Stimulated activated CD4-positive, alpha-beta T cell treated with anti-CD3 and anti-CD28 coated beads, Interleukin-4, amount 100 ng/mL, for 24 hours (primary cell): ENCODE measurements around the gene DAND5.
A peak's percentile ranks its signal among the peaks of the same experiment; 100 is the strongest.
"Not testable (repeated sequence)": the region's sequence is repeated elsewhere in the genome, so short reads cannot be mapped to it uniquely, and the experiment has no call there.

ENCODE experiments used
- DNase-seq: peaks from one replicate; pipeline ENCODE4 v3.0.0-alpha.2; 2020

Gene DAND5

DNA sequence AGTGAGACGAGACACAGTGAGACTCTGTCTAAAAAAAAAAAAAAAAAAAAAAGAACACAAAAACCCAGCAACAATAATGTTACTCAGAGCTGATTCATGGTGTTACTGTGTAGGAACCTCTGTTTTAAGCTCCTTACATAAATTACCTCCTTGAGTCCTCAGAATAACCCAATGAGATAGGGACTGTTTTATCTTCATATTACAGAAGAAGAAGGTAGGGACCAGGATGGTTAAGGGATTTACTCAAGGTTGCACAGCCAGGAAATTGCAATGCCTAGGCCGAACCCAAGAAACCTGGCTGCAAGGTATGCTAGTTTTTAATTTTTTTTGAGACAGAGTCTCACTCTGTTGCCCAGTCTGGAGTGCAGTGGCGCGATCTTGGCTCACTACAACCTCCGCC lies 1.5 kb upstream of the DAND5 start:
- no peak for DNase-seq

- no peak for DNase-seq
Measured at GRCh38 chr19:12970070-12970820, 869 bp downstream of the DAND5 start.

- DNase-seq = no peak
Measured at GRCh38 chr19:12973236-12973635, 3.9 kb downstream of the DAND5 start.

GRCh38 chr19:12974301-12975220 lies 5.2 kb downstream of the DAND5 start:
- no peak for DNase-seq

GRCh38 chr19:12975221-12975741 lies 5.9 kb downstream of the DAND5 start:
- no peak for DNase-seq

DNA sequence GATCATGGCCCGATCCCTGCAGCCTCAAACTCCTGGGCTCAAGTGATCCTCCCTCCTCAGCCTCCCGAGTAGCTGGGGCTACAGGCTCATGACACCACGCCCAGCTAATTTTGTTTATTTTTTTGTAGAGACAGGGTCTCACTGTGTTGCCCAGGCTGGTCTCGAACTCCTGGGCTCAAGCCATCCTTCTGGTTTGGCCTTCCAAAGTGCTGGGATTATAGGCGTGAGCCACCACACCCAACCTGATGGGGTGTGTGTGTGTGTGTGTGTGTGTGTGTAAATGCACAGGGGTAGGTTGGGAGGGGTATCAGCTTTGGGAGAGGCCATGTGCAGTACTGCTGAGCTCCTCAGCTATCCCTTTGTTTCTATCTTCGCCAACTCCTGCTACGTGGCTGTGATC lies 6.7 kb downstream of the DAND5 start:
- not testable (repeated sequence) for DNase-seq

GRCh38 chr19:12979974-12980373 lies 10.6 kb downstream of the DAND5 start:
- DNase-seq = no peak

DNA sequence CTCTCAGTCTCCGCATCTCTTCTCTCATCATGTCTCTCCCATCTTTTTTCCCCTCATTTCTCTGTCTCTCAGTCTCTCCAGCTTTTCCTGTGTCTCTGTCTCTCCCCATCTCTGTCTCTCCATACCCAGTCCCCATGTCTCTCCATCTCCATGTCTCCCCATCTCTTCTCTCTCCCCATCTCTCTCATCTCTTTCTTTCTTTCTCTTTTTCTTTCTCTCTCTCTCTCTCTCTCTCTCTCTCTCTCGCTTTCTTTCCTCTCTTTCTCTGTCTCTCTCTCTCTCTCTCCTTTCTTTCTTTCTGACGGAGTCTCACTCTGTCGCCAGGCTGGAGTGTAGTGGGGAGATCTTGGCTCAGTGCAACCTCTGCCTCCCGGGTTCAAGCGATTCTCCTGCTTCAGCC lies 13.3 kb downstream of the DAND5 start:
- DNase-seq = no peak

DNA sequence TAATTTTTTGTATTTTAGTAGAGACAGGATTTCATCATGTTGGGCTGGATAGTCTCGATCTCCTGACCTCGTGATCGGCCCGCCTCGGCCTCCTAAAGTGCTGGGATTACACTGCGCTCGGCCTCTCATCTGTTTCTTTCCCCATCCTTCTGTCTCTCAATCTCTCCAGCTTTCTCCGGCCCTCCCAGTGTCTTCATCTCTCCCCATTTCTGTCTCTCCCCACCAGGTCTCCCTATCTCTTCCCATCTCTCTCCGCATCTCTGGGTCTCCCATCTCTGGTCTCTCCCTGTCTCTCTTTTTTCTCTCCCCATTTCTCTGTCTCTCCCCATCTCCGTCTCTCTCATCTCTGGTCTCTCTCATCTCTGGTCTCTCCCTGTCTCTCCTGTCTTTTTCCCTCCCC lies 13.7 kb downstream of the DAND5 start:
- no peak for DNase-seq

DNA sequence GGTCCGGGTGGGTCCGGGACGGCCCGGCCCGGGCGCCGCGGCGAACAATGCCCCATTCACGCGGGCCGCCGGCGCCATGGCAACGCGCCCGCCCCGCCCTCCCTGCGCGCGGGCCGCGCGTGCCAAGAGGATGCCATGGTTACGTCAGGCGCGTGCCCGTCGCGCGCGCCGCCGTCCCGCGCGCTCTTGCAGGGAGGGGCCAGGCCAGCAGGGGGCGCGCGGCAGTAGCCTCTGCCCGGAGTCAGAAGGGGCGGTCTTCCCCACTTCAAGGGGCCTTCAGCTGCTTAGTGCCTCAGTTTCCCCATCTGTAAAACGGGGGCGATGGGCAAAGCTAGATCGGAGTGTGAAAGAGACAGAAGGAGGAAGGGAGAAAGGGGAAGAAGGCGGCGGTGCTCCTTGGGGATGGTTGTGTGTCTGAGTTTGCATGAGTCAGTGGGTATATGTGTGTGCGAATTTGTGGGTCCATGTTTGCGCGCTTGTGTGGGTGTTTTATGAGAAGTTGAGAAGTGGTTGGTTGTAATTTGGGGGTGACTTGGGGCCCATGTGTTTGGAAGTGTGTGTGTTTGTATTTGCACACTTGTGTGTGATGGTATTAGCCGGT lies 14.3 kb downstream of the DAND5 start:
- peak; percentile 81 for DNase-seq

DNA sequence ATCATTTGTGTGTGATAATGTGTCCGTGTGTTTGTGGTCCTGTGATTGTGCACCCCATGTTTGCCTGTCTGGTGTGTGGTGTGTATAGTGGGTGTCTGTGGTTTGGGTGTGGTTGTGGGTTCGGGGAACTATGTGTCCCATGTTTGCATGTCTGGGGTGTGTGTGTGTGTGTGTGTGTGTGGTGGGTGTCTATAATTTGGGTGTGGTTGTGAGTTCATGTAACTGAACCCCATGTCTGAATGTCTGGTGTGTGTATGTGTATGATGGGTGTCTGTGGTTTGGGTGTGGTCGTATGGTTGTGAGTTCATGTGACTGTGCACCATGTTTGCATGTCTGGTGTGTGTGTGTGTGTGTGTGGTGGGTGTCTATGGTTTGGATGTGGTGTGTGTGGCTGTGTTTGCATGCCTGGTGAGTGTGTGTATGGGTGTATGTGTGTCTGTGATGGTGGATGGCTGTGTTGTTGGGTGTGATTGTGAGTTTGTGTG lies 14.8 kb downstream of the DAND5 start:
- DNase-seq = no peak

GRCh38 chr19:12984683-12985048 lies 15.3 kb downstream of the DAND5 start:
- no peak for DNase-seq

DNA sequence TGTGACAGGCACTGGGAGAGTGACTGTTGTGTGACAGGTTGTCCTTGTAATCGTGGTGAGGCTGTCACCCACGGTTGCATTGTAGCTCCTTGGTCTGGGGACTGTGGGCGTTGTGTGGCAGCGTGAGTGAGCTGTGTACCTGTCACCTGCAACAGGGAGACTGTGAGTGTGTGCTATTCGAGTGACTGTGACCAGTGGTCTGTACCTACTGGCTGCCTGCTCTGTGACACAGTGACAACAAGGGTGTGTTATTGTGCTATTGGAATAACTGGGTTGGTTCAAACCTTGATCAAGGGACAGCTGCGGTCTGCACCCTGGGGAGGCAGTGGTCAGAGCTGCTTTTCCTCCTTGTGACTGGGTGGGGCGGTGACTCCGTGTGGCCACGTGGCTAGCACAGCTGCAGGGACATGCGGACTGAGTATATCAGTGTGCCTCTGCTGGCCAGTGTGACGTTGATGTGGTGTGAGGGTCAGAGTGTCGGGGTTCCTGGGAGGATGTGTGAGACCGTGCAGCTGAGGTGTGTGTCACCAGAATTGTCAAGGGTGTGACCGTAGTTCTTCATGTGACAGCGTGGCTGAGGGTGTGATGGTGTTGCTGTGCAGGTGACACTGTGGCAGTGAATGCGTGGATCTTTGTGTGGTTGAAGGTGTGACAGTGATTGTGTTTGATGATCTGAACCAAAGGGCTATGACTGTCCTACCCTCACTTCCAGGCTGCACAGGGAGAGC lies 15.8 kb downstream of the DAND5 start:
- no peak for DNase-seq

- DNase-seq = no peak
Measured at GRCh38 chr19:12986726-12987125, 17.4 kb downstream of the DAND5 start.

DNA sequence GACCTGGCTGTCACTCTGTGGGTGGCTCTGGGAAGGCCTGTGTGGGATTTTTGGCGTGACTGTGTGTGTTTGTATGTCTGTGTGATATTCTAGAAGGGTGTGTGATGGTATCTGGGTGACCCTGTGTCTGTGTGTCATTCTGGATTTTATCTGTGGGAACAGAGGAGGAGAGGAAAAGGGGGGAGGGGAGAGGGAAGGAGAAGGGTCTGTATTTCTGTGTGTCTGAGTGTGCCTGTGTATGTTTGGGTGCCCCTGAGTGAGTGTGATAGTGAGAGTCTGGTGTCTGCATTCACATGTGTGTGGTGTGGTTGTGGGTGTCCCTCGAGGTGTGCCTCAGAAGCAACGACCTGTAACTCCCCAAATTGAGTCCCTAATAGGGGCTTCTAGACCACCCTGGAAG lies 17.8 kb downstream of the DAND5 start:
- no peak for DNase-seq

DNA sequence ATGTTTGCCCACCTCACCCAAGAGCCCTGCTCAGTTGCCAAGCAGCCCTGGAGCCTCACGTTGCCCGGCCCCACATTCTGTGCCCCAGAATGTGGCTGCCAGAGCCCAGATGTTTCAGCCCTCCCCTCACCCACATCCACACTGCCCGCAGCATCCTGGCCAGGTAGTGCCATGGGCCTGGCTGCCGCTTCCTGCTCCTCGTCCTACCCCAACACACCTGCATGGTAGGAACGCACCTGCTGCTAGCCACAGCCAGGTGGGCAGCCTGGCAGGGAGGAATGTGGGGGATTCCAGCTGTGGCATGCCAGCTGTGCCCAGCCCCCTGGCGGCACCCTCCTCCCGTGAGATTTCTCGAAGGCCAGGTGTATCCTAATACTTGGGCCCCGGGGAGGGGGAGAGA lies 18.4 kb downstream of the DAND5 start:
- no peak for DNase-seq

DNA sequence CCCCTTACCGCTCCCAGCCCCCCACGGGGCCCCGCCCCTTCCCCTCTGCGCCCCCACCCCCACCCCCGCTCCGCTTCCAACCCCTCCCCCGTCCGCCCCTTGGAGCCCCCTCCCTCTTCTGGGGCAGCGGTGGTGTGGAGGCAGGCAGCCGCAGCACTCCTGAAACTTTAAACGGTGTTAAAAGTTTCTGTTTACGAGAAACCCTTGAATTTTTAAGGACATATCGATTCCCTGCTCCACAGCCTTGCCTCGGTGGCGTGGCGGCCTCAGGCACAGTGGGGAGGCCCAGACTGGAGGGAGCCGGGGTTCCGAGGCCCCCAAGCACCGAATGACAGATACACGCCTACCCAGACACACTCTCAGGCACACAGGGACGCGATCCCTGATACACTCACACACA lies 21.1 kb downstream of the DAND5 start:
- no peak for DNase-seq

DNA sequence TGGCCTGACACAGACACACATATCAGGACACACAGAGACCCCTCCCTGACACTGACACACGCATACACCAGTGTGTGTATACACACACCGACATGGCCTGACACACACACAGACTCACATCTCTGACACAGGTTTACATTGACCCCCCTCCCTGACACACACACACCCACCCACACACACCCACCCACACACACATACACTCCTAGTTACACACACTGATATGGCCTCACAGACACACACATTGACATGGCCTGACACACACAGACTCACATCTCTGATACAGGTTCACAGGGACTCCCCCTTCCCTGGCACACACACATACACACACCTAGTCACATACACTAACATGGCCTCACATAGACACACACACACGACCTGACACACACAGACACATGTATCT lies 21.5 kb downstream of the DAND5 start:
- DNase-seq = no peak

DNA sequence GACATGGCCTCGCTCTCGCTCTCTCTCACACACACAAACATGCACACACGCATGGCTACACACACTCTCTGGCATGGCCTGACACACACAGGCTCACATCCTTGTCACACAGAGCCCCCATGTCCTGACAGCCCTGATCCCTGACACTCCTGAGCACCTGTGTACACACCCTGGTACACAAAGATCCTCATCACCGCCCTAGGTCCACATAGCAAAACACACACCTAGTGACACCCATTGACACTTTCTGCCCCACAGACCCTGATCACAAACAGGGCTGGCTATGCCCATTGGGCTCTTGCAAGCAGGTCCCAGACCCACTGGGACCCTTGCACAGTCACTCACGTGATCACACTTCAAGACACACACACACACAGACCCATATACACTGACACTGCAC lies 21.9 kb downstream of the DAND5 start:
- DNase-seq = no peak

DNA sequence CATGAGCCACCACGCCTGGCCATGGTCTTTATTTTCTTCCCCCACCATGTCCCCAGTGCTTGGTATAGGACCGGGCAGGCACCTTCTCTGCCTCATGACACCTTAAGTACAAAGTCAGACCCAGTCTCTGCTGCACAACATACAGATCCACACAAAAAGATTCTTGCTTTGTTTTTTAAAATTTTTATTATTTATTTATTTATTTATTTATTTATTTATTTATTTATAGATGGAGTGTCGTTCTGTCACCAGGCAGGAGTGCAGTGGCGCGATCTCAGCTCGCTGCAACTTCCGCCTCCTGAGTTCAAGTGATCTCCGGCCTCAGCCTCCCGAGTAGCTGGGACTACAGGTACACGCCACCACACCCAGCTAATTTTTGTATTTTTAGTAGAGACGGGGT lies 23.4 kb downstream of the DAND5 start:
- DNase-seq = no peak

GRCh38 chr19:12993562-12993961 lies 24.2 kb downstream of the DAND5 start:
- no peak for DNase-seq

DNA sequence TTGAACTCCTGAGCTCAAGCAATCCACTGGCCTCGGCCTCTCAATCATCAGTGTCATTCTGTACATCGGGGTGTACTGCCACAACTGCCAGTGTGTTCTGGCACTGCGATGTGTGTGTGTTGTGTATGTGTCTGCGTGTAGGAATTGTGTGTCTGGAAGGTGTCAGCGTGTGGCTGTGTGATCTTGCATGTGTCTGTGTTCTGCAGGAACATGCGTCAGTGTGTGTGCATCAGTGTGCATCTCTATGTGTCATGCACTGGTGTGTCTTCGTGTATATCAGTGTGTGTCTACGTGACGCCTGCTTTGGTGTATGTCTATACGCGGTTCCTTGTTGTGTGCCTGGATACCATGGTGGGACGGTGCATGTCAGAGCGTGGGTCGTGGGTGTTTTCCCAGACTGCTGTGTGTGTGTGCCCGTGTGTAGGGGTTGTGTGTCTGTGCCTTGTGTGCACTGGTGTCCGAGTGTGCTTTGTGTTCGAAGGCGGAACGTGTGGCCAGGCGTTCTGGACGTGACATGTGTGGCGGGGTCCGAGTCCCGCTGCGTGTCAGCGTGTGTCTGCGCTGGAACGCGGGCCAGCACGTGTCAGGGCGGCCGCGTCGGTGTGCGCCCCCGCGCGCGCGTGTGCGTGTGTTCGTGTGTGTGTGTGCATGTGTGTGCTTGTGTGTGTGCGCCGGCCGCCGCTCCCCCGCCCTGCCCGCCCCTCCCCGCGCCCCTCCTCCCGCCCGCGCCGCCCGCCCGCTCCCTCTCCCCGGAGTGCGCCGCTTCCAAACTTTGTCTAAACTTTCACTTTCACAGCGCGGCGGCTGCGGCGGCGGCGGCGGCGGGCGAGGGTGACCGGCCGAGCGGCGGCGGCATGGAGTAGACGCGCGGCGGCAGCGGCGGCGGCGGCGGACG lies 25.6 kb downstream of the DAND5 start, which contains the start of gene NFIX:
Gene NFIX, plus strand, starts transcription at position 775 of the 895 bp plus-strand sequence. CDS start 363 bp downstream, outside the sequence.
- peak; percentile 65 for DNase-seq
